ENCODE data around the gene THEMIS2. TPM values are rescaled to one million over a fixed set of nuclear protein-coding genes. Genes with fewer than 3 reads are reported as not detected.

Gene THEMIS2
- total and polyA plus RNA-seq, 5 donors from 2014 or later: 37.9 to 69.9 (median 59.2) TPM

- peak; percentile 95 to 99 for ATAC-seq (ENCODE audit: low read depth in 2 of 2)
- H3K27ac Mint-ChIP-seq: peak overlapping the region in 2 of 3 donors; percentile 65 to 82
- peaks cover 10% of the 10 kb centered on the region for H3K4me1 ChIP-seq (ENCODE audit: control insufficient read depth, insufficient read depth, low read length, poor library complexity, severe bottlenecking)
Observed at GRCh38 chr1:27858072-27858948, 14.0 kb upstream of the THEMIS2 start.

GRCh38 chr1:27858949-27859576 is 13.3 kb upstream of the THEMIS2 start:
- Histone ChIP-seq H3K4me3 (ENCODE audit: low read depth, low read length) (no peak overlapping the region), H3K4me1 (ENCODE audit: control insufficient read depth, insufficient read depth, low read length, poor library complexity, severe bottlenecking) (peaks cover 18% of the 10 kb centered on the region), H3K36me3 (ENCODE audit: control insufficient read depth, insufficient read depth, low read length) (no peaks in the 10 kb centered on the region), H3K9me3 (ENCODE audit: control insufficient read depth in 2 of 2, low read length in 2 of 2) (no peaks in the 10 kb centered on the region), H3K27me3 (ENCODE audit: control insufficient read depth, insufficient read depth, low read length) (no peaks in the 10 kb centered on the region), H3K27ac (ENCODE audit: insufficient read depth, low read length, poor library complexity, severe bottlenecking) (no peak overlapping the region)
- H3K27ac Mint-ChIP-seq: no peak overlapping the region
- H3K27me3 Mint-ChIP-seq: no peaks in the 10 kb centered on the region
- H3K36me3 Mint-ChIP-seq: no peaks in the 10 kb centered on the region
- peaks cover 0 to 31% (median 12%) of the 10 kb centered on the region in 4 donors for H3K4me1 Mint-ChIP-seq
- H3K9me3 Mint-ChIP-seq: no peaks in the 10 kb centered on the region
- H3K4me3 Mint-ChIP-seq: no peak overlapping the region
- DNase-seq (no peak), ATAC-seq (ENCODE audit: low read depth in 2 of 2) (no peak)

More at GRCh38 chr1:27858072-27858948, 14.0 kb upstream of the THEMIS2 start:
- Histone ChIP-seq H3K9me3 (ENCODE audit: control insufficient read depth in 2 of 2, low read length in 2 of 2) (no peaks in the 10 kb centered on the region), H3K4me3 (ENCODE audit: low read depth, low read length) (no peak overlapping the region), H3K36me3 (ENCODE audit: control insufficient read depth, insufficient read depth, low read length) (no peaks in the 10 kb centered on the region), H3K27ac (ENCODE audit: insufficient read depth, low read length, poor library complexity, severe bottlenecking) (no peak overlapping the region), H3K27me3 (ENCODE audit: control insufficient read depth, insufficient read depth, low read length) (no peaks in the 10 kb centered on the region)
- no peaks in the 10 kb centered on the region for H3K36me3 Mint-ChIP-seq
- peak; percentile 68 to 85 (median 82) for DNase-seq
- H3K27me3 Mint-ChIP-seq: no peaks in the 10 kb centered on the region
- H3K4me1 Mint-ChIP-seq: peaks cover 0 to 25% (median 9%) of the 10 kb centered on the region in 4 donors
- no peak overlapping the region for H3K4me3 Mint-ChIP-seq
- H3K9me3 Mint-ChIP-seq: no peaks in the 10 kb centered on the region

- Mint-ChIP-seq H3K9me3 (no peaks in the 10 kb centered on the region), H3K4me3 (peak overlapping the region in 1 of 4 donors; percentile 38), H3K27ac (peak overlapping the region in 2 of 3 donors; percentile 60 to 75), H3K27me3 (no peaks in the 10 kb centered on the region), H3K4me1 (peaks cover 0 to 47% (median 15%) of the 10 kb centered on the region in 4 donors), H3K36me3 (no peaks in the 10 kb centered on the region)
- H3K4me1 ChIP-seq (ENCODE audit: control insufficient read depth, insufficient read depth, low read length, poor library complexity, severe bottlenecking): peaks cover 23% of the 10 kb centered on the region
- no peak for DNase-seq
- H3K36me3 ChIP-seq (ENCODE audit: control insufficient read depth, insufficient read depth, low read length): no peaks in the 10 kb centered on the region
- H3K9me3 ChIP-seq (ENCODE audit: control insufficient read depth in 2 of 2, low read length in 2 of 2): no peaks in the 10 kb centered on the region
- H3K4me3 ChIP-seq (ENCODE audit: low read depth, low read length): no peak overlapping the region
- no peaks in the 10 kb centered on the region for H3K27me3 ChIP-seq (ENCODE audit: control insufficient read depth, insufficient read depth, low read length)
- no peak overlapping the region for H3K27ac ChIP-seq (ENCODE audit: insufficient read depth, low read length, poor library complexity, severe bottlenecking)
- ATAC-seq (ENCODE audit: low read depth in 2 of 2): no peak
Observed at GRCh38 chr1:27861436-27861835, 10.9 kb upstream of the THEMIS2 start.

- no peaks in the 10 kb centered on the region for H3K9me3 ChIP-seq (ENCODE audit: control insufficient read depth in 2 of 2, low read length in 2 of 2)
- peaks cover 23% of the 10 kb centered on the region for H3K4me1 ChIP-seq (ENCODE audit: control insufficient read depth, insufficient read depth, low read length, poor library complexity, severe bottlenecking)
- Mint-ChIP-seq H3K4me1 (peaks cover 2 to 50% (median 16%) of the 10 kb centered on the region in 4 donors), H3K9me3 (peaks cover 0 to under 1% (median 0%) of the 10 kb centered on the region in 7 donors), H3K4me3 (no peak overlapping the region), H3K36me3 (no peaks in the 10 kb centered on the region), H3K27ac (no peak overlapping the region), H3K27me3 (no peaks in the 10 kb centered on the region)
- no peak for DNase-seq
- H3K27me3 ChIP-seq (ENCODE audit: control insufficient read depth, insufficient read depth, low read length): no peaks in the 10 kb centered on the region
- no peak for ATAC-seq (ENCODE audit: low read depth in 2 of 2)
- H3K27ac ChIP-seq (ENCODE audit: insufficient read depth, low read length, poor library complexity, severe bottlenecking): no peak overlapping the region
- H3K4me3 ChIP-seq (ENCODE audit: low read depth, low read length): no peak overlapping the region
- no peaks in the 10 kb centered on the region for H3K36me3 ChIP-seq (ENCODE audit: control insufficient read depth, insufficient read depth, low read length)
Observed at GRCh38 chr1:27862004-27862403, 10.3 kb upstream of the THEMIS2 start.

GRCh38 chr1:27862671-27863537 is 9.4 kb upstream of the THEMIS2 start:
- H3K9me3 ChIP-seq (ENCODE audit: control insufficient read depth in 2 of 2, low read length in 2 of 2): no peaks in the 10 kb centered on the region
- H3K27me3 Mint-ChIP-seq: no peaks in the 10 kb centered on the region
- H3K4me1 ChIP-seq (ENCODE audit: control insufficient read depth, insufficient read depth, low read length, poor library complexity, severe bottlenecking): peaks cover 23% of the 10 kb centered on the region
- no peaks in the 10 kb centered on the region for H3K27me3 ChIP-seq (ENCODE audit: control insufficient read depth, insufficient read depth, low read length)
- H3K9me3 Mint-ChIP-seq: peaks cover 0 to 2% (median 0%) of the 10 kb centered on the region in 7 donors
- H3K27ac ChIP-seq (ENCODE audit: insufficient read depth, low read length, poor library complexity, severe bottlenecking): no peak overlapping the region
- no peak overlapping the region for H3K4me3 ChIP-seq (ENCODE audit: low read depth, low read length)
- DNase-seq (no peak), ATAC-seq (ENCODE audit: low read depth in 2 of 2) (peak; percentile 40 to 46)
- peak overlapping the region in 1 of 4 donors; percentile 14 for H3K4me3 Mint-ChIP-seq
- peak overlapping the region; percentile 71 to 89 (median 84) for H3K27ac Mint-ChIP-seq
- no peaks in the 10 kb centered on the region for H3K36me3 ChIP-seq (ENCODE audit: control insufficient read depth, insufficient read depth, low read length)
- H3K4me1 Mint-ChIP-seq: peaks cover 6 to 56% (median 20%) of the 10 kb centered on the region in 4 donors
- H3K36me3 Mint-ChIP-seq: no peaks in the 10 kb centered on the region

GRCh38 chr1:27863538-27863915 is 8.8 kb upstream of the THEMIS2 start:
- Mint-ChIP-seq H3K27ac (peak overlapping the region; percentile 80 to 89 (median 81)), H3K4me3 (no peak overlapping the region), H3K27me3 (no peaks in the 10 kb centered on the region), H3K9me3 (peaks cover 0 to 2% (median 0%) of the 10 kb centered on the region in 7 donors), H3K4me1 (peaks cover 6 to 59% (median 24%) of the 10 kb centered on the region in 4 donors), H3K36me3 (no peaks in the 10 kb centered on the region)
- DNase-seq (no peak), ATAC-seq (ENCODE audit: low read depth in 2 of 2) (peak in 1 of 2 donors; percentile 23)
- H3K36me3 ChIP-seq (ENCODE audit: control insufficient read depth, insufficient read depth, low read length): no peaks in the 10 kb centered on the region
- H3K27ac ChIP-seq (ENCODE audit: insufficient read depth, low read length, poor library complexity, severe bottlenecking): no peak overlapping the region
- no peaks in the 10 kb centered on the region for H3K9me3 ChIP-seq (ENCODE audit: control insufficient read depth in 2 of 2, low read length in 2 of 2)
- no peaks in the 10 kb centered on the region for H3K27me3 ChIP-seq (ENCODE audit: control insufficient read depth, insufficient read depth, low read length)
- no peak overlapping the region for H3K4me3 ChIP-seq (ENCODE audit: low read depth, low read length)
- peaks cover 23% of the 10 kb centered on the region for H3K4me1 ChIP-seq (ENCODE audit: control insufficient read depth, insufficient read depth, low read length, poor library complexity, severe bottlenecking)

GRCh38 chr1:27864264-27864895 is 8.0 kb upstream of the THEMIS2 start:
- ATAC-seq (ENCODE audit: low read depth in 2 of 2) (no peak), DNase-seq (peak in 1 of 3 donors; percentile 39)
- peak overlapping the region; percentile 10 for H3K4me3 ChIP-seq (ENCODE audit: low read depth, low read length)
- H3K4me1 ChIP-seq (ENCODE audit: control insufficient read depth, insufficient read depth, low read length, poor library complexity, severe bottlenecking): peaks cover 32% of the 10 kb centered on the region
- no peaks in the 10 kb centered on the region for H3K27me3 Mint-ChIP-seq
- H3K4me1 Mint-ChIP-seq: peaks cover 6 to 61% (median 31%) of the 10 kb centered on the region in 4 donors
- no peaks in the 10 kb centered on the region for H3K36me3 Mint-ChIP-seq
- peak overlapping the region; percentile 41 for H3K27ac ChIP-seq (ENCODE audit: insufficient read depth, low read length, poor library complexity, severe bottlenecking)
- H3K4me3 Mint-ChIP-seq: peak overlapping the region in 3 of 4 donors; percentile 10 to 77 (median 71)
- H3K36me3 ChIP-seq (ENCODE audit: control insufficient read depth, insufficient read depth, low read length): no peaks in the 10 kb centered on the region
- H3K27me3 ChIP-seq (ENCODE audit: control insufficient read depth, insufficient read depth, low read length): no peaks in the 10 kb centered on the region
- H3K9me3 ChIP-seq (ENCODE audit: control insufficient read depth in 2 of 2, low read length in 2 of 2): no peaks in the 10 kb centered on the region
- H3K9me3 Mint-ChIP-seq: peaks cover 0 to 2% (median 0%) of the 10 kb centered on the region in 7 donors
- H3K27ac Mint-ChIP-seq: peak overlapping the region; percentile 80 to 89 (median 81)
